ENCODE data around the gene PPP1R12C. TPM values are rescaled to one million over a fixed set of nuclear protein-coding genes. Genes with fewer than 3 reads are reported as not detected.

The PPP1R12C gene
- total and polyA plus RNA-seq, 4 donors: 104 to 432 (median 176) TPM

- ATAC-seq (ENCODE audit: low FRiP score) (no peak), DNase-seq (no peak)
- no peaks in the 10 kb centered on the region for H3K27me3 ChIP-seq (ENCODE audit: control insufficient read depth in 1 of 2, insufficient read depth in 2 of 2, low read length in 1 of 2)
- H3K4me3 ChIP-seq (ENCODE audit: low read length in 2 of 2): no peak overlapping the region
- no peaks in the 10 kb centered on the region for H3K4me1 ChIP-seq (ENCODE audit: control insufficient read depth in 1 of 2, insufficient read depth in 2 of 2, low read length in 2 of 2)
- no peaks in the 10 kb centered on the region for H3K9me3 ChIP-seq (ENCODE audit: control insufficient read depth, low read length)
- H3K36me3 ChIP-seq (ENCODE audit: control insufficient read depth in 1 of 2, insufficient read depth in 2 of 2, low read length in 1 of 2): no peaks in the 10 kb centered on the region
- 75 to 77% methylated on average over 2 of the region's 2 CpGs for WGBS, 2 donors
- no peak overlapping the region for H3K27ac ChIP-seq (ENCODE audit: low read depth in 1 of 2, low read length in 2 of 2)
- intact Hi-C loops (cut with DNase I): no loop called here
These were observed 40.3 kb downstream of the PPP1R12C start for GRCh38 chr19:55077106-55077505.

GRCh38 chr19:55076321-55076720, 41.1 kb downstream of the PPP1R12C start:
- Histone ChIP-seq H3K4me3 (ENCODE audit: low read length in 2 of 2) (no peak overlapping the region), H3K36me3 (ENCODE audit: control insufficient read depth in 1 of 2, insufficient read depth in 2 of 2, low read length in 1 of 2) (no peaks in the 10 kb centered on the region), H3K27me3 (ENCODE audit: control insufficient read depth in 1 of 2, insufficient read depth in 2 of 2, low read length in 1 of 2) (no peaks in the 10 kb centered on the region), H3K4me1 (ENCODE audit: control insufficient read depth in 1 of 2, insufficient read depth in 2 of 2, low read length in 2 of 2) (no peaks in the 10 kb centered on the region), H3K9me3 (ENCODE audit: control insufficient read depth, low read length) (no peaks in the 10 kb centered on the region), H3K27ac (ENCODE audit: low read depth in 1 of 2, low read length in 2 of 2) (no peak overlapping the region)
- no peak for DNase-seq
- no peak for ATAC-seq (ENCODE audit: low FRiP score)
- WGBS, 2 donors: 77 to 83% methylated on average over 12 of the region's 12 CpGs
- intact Hi-C loops (cut with DNase I): no loop called here

- Histone ChIP-seq H3K9me3 (ENCODE audit: control insufficient read depth, low read length) (no peaks in the 10 kb centered on the region), H3K4me1 (ENCODE audit: control insufficient read depth in 1 of 2, insufficient read depth in 2 of 2, low read length in 2 of 2) (no peaks in the 10 kb centered on the region), H3K27ac (ENCODE audit: low read depth in 1 of 2, low read length in 2 of 2) (no peak within 1 kb of the TSS), H3K4me3 (ENCODE audit: low read length in 2 of 2) (no peak within 1 kb of the TSS), H3K27me3 (ENCODE audit: control insufficient read depth in 1 of 2, insufficient read depth in 2 of 2, low read length in 1 of 2) (no peaks in the 10 kb centered on the region), H3K36me3 (ENCODE audit: control insufficient read depth in 1 of 2, insufficient read depth in 2 of 2, low read length in 1 of 2) (no peaks in the 10 kb centered on the region)
- intact Hi-C loops (cut with DNase I): no loop called here
- WGBS, 2 donors: 36 to 40% methylated on average over 18 of the region's 18 CpGs
- no peak for ATAC-seq (ENCODE audit: low FRiP score)
- no peak for DNase-seq
These were observed 42.0 kb downstream of the PPP1R12C start, which contains the start of gene EPS8L1 for GRCh38 chr19:55075371-55075998. Gene EPS8L1, plus strand, starts transcription at chr19:55075869. Its CDS starts 576 bp downstream, at chr19:55076445.

- ATAC-seq (ENCODE audit: low FRiP score): no peak
These were observed 45.5 kb downstream of the PPP1R12C start for GRCh38 chr19:55071913-55072312.

GRCh38 chr19:55071129-55071502, 46.3 kb downstream of the PPP1R12C start:
- WGBS, 2 donors: 44 to 45% methylated on average over 8 of the region's 8 CpGs
- Histone ChIP-seq H3K4me1 (ENCODE audit: control insufficient read depth in 1 of 2, insufficient read depth in 2 of 2, low read length in 2 of 2) (no peaks in the 10 kb centered on the region), H3K27me3 (ENCODE audit: control insufficient read depth in 1 of 2, insufficient read depth in 2 of 2, low read length in 1 of 2) (peaks cover 0 to 2% of the 10 kb centered on the region in 2 donors), H3K9me3 (ENCODE audit: control insufficient read depth, low read length) (no peaks in the 10 kb centered on the region), H3K27ac (ENCODE audit: low read depth in 1 of 2, low read length in 2 of 2) (no peak overlapping the region), H3K36me3 (ENCODE audit: control insufficient read depth in 1 of 2, insufficient read depth in 2 of 2, low read length in 1 of 2) (no peaks in the 10 kb centered on the region), H3K4me3 (ENCODE audit: low read length in 2 of 2) (no peak overlapping the region)
- DNase-seq (peak in 1 of 2 donors; percentile 24), ATAC-seq (ENCODE audit: low FRiP score) (peak; percentile 29)
- intact Hi-C loops (cut with DNase I): no loop called here

More at GRCh38 chr19:55071913-55072312, 45.5 kb downstream of the PPP1R12C start:
- no peak for DNase-seq
- peaks cover 0 to 2% of the 10 kb centered on the region in 2 donors for H3K27me3 ChIP-seq (ENCODE audit: control insufficient read depth in 1 of 2, insufficient read depth in 2 of 2, low read length in 1 of 2)
- WGBS, 2 donors: 62 to 66% methylated on average over 8 of the region's 8 CpGs
- H3K27ac ChIP-seq (ENCODE audit: low read depth in 1 of 2, low read length in 2 of 2): no peak overlapping the region
- no peaks in the 10 kb centered on the region for H3K4me1 ChIP-seq (ENCODE audit: control insufficient read depth in 1 of 2, insufficient read depth in 2 of 2, low read length in 2 of 2)
- no peaks in the 10 kb centered on the region for H3K36me3 ChIP-seq (ENCODE audit: control insufficient read depth in 1 of 2, insufficient read depth in 2 of 2, low read length in 1 of 2)
- H3K4me3 ChIP-seq (ENCODE audit: low read length in 2 of 2): no peak overlapping the region
- intact Hi-C loops (cut with DNase I): no loop called here
- no peaks in the 10 kb centered on the region for H3K9me3 ChIP-seq (ENCODE audit: control insufficient read depth, low read length)

- Histone ChIP-seq H3K9me3 (ENCODE audit: control insufficient read depth, low read length) (no peaks in the 10 kb centered on the region), H3K36me3 (ENCODE audit: control insufficient read depth in 1 of 2, insufficient read depth in 2 of 2, low read length in 1 of 2) (no peaks in the 10 kb centered on the region), H3K27me3 (ENCODE audit: control insufficient read depth in 1 of 2, insufficient read depth in 2 of 2, low read length in 1 of 2) (peaks cover 0 to 2% of the 10 kb centered on the region in 2 donors), H3K27ac (ENCODE audit: low read depth in 1 of 2, low read length in 2 of 2) (no peak overlapping the region), H3K4me1 (ENCODE audit: control insufficient read depth in 1 of 2, insufficient read depth in 2 of 2, low read length in 2 of 2) (no peaks in the 10 kb centered on the region), H3K4me3 (ENCODE audit: low read length in 2 of 2) (no peak overlapping the region)
- ATAC-seq (ENCODE audit: low FRiP score): no peak
- 82 to 83% methylated on average over 10 of the region's 10 CpGs for whole genome bisulfite sequencing, 2 donors
- intact Hi-C loops (cut with DNase I): no loop called here
- no peak for DNase-seq
These were observed 46.8 kb downstream of the PPP1R12C start for GRCh38 chr19:55070466-55071128.

GRCh38 chr19:55069865-55070197, 47.6 kb downstream of the PPP1R12C start:
- no peak overlapping the region for H3K4me3 ChIP-seq (ENCODE audit: low read length in 2 of 2)
- no peaks in the 10 kb centered on the region for H3K36me3 ChIP-seq (ENCODE audit: control insufficient read depth in 1 of 2, insufficient read depth in 2 of 2, low read length in 1 of 2)
- no peak for DNase-seq
- no peak for ATAC-seq (ENCODE audit: low FRiP score)
- H3K9me3 ChIP-seq (ENCODE audit: control insufficient read depth, low read length): no peaks in the 10 kb centered on the region
- WGBS, 2 donors: 95 to 97% methylated on average over 2 of the region's 2 CpGs
- intact Hi-C loops (cut with DNase I): no loop called here
- H3K27ac ChIP-seq (ENCODE audit: low read depth in 1 of 2, low read length in 2 of 2): no peak overlapping the region
- peaks cover 0 to 2% of the 10 kb centered on the region in 2 donors for H3K27me3 ChIP-seq (ENCODE audit: control insufficient read depth in 1 of 2, insufficient read depth in 2 of 2, low read length in 1 of 2)
- H3K4me1 ChIP-seq (ENCODE audit: control insufficient read depth in 1 of 2, insufficient read depth in 2 of 2, low read length in 2 of 2): no peaks in the 10 kb centered on the region

GRCh38 chr19:55068950-55069864, 48.2 kb downstream of the PPP1R12C start:
- Histone ChIP-seq H3K9me3 (ENCODE audit: control insufficient read depth, low read length) (no peaks in the 10 kb centered on the region), H3K4me1 (ENCODE audit: control insufficient read depth in 1 of 2, insufficient read depth in 2 of 2, low read length in 2 of 2) (no peaks in the 10 kb centered on the region), H3K4me3 (ENCODE audit: low read length in 2 of 2) (no peak overlapping the region), H3K27me3 (ENCODE audit: control insufficient read depth in 1 of 2, insufficient read depth in 2 of 2, low read length in 1 of 2) (peaks cover 0 to 2% of the 10 kb centered on the region in 2 donors), H3K27ac (ENCODE audit: low read depth in 1 of 2, low read length in 2 of 2) (no peak overlapping the region), H3K36me3 (ENCODE audit: control insufficient read depth in 1 of 2, insufficient read depth in 2 of 2, low read length in 1 of 2) (no peaks in the 10 kb centered on the region)
- intact Hi-C loops (cut with DNase I): no loop called here
- no peak for ATAC-seq (ENCODE audit: low FRiP score)
- 4 to 6% methylated on average over 29 to 30 of the region's 30 CpGs for WGBS, 2 donors
- DNase-seq: peak in 1 of 2 donors; percentile 40
